Loucy (cell line): ENCODE data around the gene RUNX2.

ENCODE experiments used
- CTCF ChIP-seq: fragments of 200-600 bp; sonication (generic); conservative IDR thresholded peaks from 2 replicates; pipeline ENCODE4 v1.5.1; 2014; ENCODE audit warnings: mild to moderate bottlenecking, antibody characterized with exemption, low read length
- EZH2phosphoT487 ChIP-seq: fragments of 200-600 bp; IDR thresholded peaks from 2 replicates; pipeline ENCODE4 v1.6.1; 2018; ENCODE audit warnings: antibody characterized with exemption, mild to moderate bottlenecking, moderate library complexity, borderline replicate concordance

- TF ChIP-seq CTCF, result no peak
- TF ChIP-seq EZH2phosphoT487, result no peak
Measured at GRCh38 chr6:45668705-45669104, 340.6 kb downstream of the RUNX2 start.
